GM12892 (cell line): ENCODE measurements around the gene ADGRB3.

Experiments
- POLR2A ChIP-seq: IDR thresholded peaks from 2 replicates; pipeline ENCODE4 v1.6.1; 2011; ENCODE audit warnings: low read depth, low read length, control low read depth
- POLR2AphosphoS5 ChIP-seq: IDR thresholded peaks from 2 replicates; pipeline ENCODE4 v1.6.1; 2011; ENCODE audit warnings: low read depth, low read length, control low read depth
- TAF1 ChIP-seq: IDR thresholded peaks from 2 replicates; pipeline ENCODE4 v1.6.1; 2011; ENCODE audit warnings: low read depth, mild to moderate bottlenecking, control low read depth, low read length, borderline replicate concordance

- TF ChIP-seq POLR2A (no peak), TAF1 (no peak), POLR2AphosphoS5 (no peak)
These were observed 306.3 kb downstream of the ADGRB3 start for GRCh38 chr6:68941345-68941744.
